Renal cortex interstitium (tissue), 11 donors: ENCODE data around the gene SPATA31C2. TPM values are rescaled to one million over a fixed set of nuclear protein-coding genes. Genes with fewer than 3 reads are reported as not detected.
"Not testable (repeated sequence)": the region's sequence is repeated elsewhere in the genome, so short reads cannot be mapped to it uniquely, and the experiment has no call there.

Experiments used
- DNase-seq, 11 donors: peaks; one replicate each; pipeline ENCODE4 v3.0.0-alpha.2; 2013; ENCODE audit warnings: low read depth in 9 of 11, low spot score in 4 of 11; ENCODE audit errors: extremely low read depth in 1 of 11
- polyA plus RNA-seq, 3 donors: library from polyadenylated mRNA; unstranded; fragments of 120-200 nt; gene quantifications; one replicate each; pipeline ENCODE4 v1.2.1, GENCODE V29; 2013; ENCODE audit not compliant: insufficient read length in 3 of 3

The SPATA31C2 gene
- polyA plus RNA-seq, 3 donors, result 0.59 to 0.63 (median 0.61) TPM

DNA sequence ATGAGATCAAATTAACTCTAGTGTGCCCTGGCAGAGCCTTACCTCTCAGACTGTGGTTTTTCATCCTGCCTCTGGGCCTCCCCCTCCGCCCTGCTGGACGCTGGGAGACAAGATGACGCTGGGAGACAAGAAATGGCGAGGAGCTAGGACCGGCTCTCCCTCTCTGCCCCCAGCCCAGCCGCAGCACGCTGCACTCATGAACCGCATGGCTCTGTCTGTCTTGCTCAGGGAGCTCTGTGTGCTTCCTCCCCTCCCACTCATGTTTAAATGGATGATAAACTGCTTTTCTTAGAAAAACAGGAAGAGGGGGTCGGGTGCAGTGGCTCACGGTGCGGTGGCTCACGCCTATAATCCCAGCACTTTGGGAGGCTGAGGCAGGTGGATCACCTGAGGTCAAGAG, 4.7 kb downstream of the SPATA31C2 start:
- DNase-seq, result peak in 8 of 11 donors; percentile 0 to 19 (median 5)

DNA sequence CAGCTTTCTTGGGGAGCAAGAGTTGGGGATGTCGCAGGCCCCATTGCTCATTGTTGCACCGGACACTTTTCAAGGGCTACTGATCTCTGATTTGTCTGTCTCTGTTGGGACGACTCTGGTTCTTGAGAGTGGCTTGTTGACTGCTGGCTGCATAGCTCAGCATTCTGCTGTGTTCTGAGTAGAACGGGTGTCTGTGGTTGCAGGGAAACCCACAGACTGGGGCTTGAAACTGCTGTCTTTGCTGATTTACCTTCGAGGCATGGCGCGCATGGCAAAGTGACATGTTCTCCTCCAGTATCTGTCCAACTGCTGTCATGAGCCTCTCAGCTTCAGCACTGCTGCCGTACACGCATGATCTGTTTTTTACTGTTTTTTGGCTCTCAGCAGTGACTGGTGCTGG, 8.7 kb downstream of the SPATA31C2 start:
- not testable (repeated sequence) for DNase-seq

DNA sequence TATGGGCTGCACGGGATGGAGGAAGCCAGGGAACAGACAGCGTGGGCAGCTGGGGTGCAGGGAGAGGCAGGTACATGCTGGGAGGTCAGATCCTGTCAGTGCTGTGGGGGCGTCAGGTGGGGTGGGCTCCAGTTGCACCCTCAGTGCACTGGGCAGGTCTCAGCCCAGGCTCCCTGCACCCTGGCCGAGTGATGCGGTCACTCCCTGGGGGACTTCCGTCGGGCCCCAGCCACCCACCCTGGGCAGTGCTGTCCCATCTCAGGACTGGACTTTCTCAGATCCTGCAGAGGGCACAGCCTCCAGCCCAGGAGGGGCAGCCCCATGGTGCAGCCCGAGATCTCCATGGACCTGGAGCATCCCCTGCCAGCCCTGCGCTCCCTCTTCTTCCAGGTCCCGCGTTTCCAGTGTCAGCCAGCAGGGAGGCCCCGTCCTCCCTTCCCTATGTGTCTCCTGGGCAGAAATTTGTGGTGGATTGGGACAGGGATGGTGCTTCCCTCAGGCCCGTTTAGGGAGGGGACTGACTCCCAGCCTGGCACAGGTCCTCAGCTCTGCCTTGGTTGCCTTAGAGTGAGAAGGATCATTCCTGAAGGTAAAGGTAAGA, 10.5 kb downstream of the SPATA31C2 start:
- DNase-seq, result not testable (repeated sequence)

DNA sequence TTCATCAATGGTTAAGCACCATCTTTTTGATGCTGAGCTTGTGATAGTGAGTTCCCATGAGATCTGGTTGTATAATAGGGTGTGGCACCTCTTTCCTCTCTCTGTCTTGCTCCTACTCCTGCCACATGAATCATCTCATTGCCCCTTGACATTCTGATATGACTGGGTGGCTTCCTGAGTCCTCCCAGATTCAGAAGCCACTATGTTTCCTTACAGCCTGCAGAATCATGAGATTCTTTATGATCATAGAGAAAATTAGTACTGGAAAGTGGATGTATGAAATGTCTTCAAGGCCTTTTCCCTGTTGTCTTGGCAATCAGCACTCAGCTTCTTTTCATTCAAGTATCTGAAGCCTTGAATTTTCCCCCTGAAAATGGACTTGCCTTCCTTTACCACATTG, 14.9 kb downstream of the SPATA31C2 start:
- not testable (repeated sequence) for DNase-seq

DNA sequence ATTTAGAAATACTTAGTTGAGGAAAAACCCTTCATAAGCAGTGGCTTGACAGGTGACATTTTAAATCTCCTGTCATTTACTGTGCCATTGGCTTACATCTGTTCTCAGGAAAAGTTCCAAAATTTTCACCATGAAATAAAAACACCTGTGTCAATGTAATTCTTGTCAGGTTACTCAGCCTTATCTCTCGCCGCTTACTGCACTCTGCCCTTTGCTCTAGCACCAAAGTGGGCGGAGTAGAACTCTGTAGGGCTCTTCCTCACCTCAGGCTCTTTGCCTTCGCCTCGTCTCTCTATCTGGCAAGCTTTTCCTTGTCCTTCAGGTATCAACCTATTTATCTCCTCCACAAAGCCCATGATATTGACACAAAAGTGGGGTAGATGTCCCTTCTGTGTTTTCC, 20.2 kb downstream of the SPATA31C2 start:
- DNase-seq, result not testable (repeated sequence)

DNA sequence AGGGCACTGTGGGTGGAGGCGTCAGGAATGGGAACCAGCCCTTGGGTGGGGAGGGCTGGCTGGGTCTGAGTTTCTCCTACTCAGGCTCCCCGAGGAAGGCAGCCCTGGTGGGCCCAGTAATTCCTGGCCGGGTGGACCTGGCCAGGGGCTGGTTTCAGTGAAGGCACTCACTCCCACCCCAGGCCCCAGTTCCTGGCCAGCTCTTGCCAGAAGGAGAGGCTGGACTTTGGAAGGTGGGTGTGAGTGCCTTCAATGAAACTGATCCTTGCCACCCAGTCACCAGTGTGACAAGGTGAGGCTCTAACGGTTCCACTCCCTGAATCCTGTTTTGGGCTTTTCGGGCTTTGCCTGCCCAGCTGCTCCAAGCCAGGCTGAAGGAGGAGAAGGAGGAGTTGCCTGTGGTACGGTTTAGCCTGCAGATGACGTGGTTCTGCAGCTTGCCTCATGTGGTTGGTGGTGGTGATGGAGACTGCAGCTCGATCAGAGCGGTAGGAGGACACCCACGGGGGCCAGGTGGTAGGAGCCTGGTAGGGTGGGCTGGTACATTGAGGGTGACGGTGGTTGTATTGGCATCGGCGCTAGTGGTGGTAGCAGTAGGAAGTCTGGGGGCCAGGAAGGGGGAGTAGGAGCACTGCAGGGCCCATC, 23.2 kb downstream of the SPATA31C2 start:
- not testable (repeated sequence) for DNase-seq

DNA sequence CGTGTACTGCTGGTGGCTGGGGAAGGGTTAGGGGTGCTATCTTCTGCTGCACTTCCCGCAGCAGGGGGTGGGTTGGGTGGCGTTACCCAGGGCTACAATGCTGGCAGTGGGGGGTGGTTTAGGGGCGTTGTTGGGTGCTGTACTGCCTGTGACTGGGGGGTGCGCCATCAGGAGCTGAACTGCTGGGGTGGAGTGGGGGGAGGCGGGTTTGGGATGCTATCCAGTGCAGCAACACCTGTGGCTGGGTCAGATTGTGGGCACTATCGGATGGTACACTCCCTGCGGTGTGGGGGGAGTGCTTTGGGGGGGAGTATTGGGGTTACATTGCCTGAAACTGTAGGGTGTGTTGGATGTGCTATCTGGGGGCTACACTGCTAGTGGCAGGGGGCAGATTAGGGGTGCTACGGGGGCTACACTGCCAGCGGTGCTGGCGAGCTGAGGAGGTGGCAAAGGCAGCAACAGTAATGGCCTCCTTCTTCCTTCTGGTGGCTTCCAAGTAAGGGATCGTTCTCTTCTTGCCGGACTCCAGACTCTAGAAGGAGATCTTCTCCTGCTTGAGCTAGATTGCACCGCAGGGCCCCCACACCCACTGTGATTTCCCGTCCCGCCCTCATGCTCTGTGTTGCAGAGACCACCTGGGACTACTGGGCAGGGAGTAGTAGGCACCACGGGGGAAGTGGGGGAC, 23.9 kb downstream of the SPATA31C2 start:
- DNase-seq, result not testable (repeated sequence)

DNA sequence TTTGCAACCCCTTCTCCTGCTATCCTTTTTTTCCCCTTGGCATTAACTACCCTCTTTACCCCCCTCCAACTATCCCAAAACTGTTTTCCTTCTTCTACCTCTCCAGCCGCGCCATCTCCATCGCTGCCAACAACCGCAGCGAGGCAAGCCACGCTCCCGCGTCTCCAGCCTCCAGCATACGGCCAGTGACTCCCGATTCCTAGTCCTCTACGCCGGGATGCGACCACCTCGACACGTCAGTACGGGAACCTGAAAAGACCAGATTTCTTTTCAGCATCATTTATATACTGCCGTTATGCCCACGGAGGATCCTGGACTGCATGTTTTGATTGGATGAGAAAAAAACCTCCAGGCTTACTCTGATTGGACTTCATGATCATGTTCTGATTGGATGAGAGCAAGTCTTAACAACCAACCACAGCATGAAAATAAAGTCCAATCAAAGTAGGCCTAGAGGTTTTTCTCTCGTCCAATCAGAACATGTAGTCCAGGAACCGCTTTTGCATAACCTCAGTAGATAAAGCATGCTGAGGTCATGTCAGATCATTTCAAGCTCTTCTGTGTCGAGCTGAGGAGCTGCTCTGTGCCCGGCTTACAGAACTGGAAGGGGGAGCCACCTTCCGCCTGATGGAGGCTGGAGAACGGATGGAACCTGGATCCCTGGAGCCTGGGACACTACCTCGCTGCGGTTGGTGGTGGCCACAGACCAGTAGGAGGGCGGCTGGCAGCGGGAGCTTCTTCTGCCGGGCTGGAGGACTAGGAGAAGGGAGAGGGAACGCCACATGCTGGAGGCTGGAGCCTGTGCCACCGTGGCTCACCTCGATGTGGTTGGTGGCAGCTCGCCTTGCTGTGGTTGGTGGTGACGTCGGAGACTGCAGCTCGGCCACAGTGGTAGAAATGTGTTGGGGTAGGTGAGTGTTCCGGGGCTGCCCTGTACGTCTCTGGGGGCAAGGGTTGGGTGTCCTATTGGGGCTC, 24.8 kb downstream of the SPATA31C2 start:
- DNase-seq, result not testable (repeated sequence)

DNA sequence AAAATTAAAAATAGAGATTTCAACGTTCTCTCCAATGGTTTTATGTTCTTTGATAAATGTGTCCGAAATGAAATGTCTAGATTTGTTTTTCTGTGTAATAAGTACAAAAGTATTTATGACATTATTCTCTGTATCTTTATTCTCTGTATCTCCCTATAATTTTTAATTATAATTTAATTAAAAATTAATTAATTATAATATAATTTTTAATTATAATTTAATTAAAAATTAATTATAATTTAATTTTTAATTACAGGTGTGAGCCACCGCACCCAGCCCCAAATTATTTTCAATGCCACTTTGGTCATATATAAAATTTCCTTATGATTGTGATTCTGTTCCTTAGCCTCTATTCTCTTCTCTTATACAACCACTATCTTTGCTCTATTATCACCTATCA, 28.2 kb downstream of the SPATA31C2 start:
- DNase-seq, result no peak

DNA sequence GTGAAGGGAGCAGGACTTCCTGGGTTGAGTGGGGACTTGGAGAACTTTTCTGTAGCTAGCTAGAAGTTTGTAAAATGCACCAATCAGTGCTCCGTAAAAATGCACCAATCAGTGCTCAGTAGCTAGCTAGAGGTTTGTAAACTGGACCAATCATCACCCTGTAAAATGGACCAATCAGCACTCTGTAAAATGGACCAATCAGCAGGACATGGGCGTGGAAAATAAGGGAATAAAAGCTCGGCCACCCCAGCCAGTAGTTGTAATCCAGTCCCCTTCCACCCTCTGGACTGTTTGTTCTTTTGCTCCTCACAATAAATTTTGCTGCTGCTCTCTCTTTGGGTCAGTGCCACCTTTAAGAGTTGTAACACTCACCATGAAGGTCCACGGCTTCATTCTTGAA, 29.5 kb downstream of the SPATA31C2 start:
- DNase-seq, result no peak

DNA sequence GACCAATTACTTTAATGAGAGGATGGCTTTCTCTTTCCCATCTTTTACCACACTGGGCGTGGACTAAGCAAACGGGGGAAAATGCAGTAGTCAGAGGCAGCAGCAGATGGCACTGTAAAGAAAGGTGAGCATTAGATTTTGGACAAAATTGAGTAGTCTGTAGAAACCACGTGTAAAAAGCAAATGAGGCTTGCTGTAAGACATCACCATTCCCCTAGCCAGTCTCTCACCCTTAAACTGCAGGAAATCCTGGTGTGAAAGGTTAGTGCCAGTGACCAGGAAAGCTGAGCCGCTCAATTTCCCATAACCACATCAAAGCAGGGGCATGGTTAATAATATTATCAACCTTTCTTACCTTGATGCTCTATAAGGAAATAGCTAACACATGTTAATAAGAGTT, 31.8 kb downstream of the SPATA31C2 start:
- peak in 8 of 11 donors; percentile 15 to 45 (median 22) for DNase-seq

DNA sequence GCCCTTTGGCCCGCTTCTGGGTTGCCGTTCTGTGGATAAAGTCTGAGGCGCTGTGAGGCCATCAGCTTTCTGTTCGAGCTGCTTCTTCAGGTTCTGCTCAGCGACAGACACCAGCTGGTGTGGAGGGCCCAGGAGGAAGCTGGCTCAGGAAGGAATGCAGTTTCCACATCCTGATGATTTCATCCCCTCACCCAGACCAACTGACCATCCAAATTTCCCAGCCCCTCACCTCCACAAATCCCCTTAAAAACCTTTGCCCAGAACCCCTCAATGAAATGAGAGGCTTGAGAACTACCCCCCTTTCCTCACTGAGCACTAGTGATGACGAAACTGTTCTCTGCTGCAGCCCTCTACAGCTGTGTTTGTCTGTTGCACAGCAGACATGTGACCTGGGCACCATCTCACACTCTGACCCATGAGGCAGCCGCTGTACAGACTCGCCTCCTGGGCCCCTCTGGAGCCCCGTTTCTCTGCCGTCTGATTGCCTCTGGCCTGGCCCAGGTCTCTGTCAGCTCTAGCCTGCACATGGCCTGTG, 45.4 kb downstream of the SPATA31C2 start:
- DNase-seq, result peak in 2 of 11 donors; percentile 9 to 13

DNA sequence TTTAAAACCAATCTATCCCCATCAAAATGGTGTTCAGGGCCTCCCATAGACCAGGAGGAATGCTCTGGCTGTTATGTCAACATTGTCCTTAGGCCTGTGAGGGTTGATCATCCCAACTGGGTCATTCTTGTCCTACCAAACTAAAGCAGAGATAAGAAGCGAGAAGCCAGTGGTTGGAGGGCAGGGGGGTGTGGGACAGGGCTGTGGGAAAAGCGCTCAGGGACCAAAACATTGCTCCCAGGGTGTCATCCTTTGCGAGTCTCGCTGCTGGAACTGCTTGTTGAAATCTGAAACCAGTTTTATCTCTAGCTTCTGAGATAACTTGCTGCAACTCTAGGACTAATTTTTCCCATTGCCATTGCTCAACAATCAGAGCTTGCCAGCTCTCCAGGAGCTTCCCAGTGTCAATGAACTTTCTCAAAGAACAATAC, 48.1 kb downstream of the SPATA31C2 start:
- no peak for DNase-seq

DNA sequence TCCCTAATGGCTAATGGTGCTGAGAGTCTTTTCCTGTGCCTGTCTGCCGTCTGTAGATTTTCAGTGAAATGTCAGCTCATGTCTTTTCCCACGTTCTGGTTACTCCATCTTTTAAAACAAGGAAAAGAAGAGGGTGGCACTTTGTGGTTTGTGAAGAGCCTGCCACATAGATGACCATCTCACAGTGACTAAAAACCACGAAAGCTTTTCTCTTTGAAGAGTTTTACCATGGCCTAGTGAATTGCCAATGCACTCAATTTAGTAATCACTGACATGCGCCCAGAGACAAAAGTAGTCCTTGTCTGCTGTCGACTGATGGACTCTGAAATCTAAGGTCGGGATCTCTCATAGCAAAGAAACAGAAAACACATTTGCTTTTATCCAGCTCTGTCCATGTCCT, 50.4 kb downstream of the SPATA31C2 start:
- no peak for DNase-seq

DNA sequence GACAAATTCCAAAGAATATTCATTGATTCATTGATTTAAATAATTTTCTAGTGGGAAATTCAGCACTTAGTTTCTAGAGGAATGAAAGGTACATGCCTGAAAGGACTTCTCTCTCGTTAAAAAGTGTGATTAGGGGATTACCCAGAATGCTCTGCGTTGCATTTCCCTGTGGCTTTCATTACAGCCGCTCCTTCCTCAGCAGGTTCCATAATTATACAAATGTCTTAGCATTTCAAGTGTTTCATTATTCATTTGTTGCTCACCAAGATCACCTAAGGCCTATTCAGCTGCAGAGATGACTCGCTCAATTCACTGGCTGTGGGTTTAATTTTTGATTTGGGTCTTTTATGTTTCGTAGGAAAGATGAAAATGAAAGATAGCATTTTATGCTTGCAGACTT, 52.8 kb downstream of the SPATA31C2 start:
- no peak for DNase-seq

DNA sequence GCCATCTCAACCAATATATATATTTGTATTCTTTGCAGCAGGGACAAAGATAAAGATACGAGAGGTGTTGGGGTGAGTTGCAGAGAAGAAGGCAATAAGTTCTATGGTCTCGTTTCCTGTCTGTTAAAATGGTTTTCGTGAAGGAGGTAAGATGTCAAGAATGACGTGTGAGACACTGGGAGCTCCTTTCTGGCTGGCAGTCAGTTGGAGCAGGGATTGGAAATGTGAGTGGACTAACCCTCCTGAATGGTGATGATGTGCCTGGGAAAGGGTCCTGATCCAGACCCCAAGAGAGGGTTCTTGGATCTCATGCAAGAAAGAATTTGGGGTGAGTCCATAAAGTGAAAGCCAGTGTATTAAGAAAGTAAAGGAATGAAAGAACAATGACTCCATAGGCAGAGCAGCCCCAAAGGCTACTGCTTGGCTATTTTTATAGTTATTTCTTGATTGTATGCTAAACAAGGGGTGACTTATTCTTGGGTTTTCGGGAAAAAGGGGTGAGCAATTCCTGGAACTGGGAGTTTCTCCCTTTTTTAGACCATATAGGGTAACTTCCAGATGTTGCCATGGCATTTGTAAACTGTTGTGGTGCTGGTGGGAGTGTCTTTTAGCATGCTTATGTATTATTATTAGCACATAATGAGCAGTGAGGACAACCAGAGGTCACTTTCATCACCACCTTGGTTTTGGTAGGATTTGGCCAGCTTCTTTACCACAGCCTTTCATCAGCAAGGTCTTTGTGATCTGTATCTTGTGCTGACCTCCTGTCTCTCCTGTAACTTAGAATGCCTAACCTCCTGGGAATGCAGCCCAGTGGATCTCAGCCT, 53.7 kb downstream of the SPATA31C2 start:
- no peak for DNase-seq
